NCI-H510A (cell line): ENCODE measurements around the gene CT55.
"Not testable (repeated sequence)": the region's sequence is repeated elsewhere in the genome, so short reads cannot be mapped to it uniquely, and the experiment has no call there.

Experiments used
- DNase-seq: peaks from one replicate; lab custom pipeline; 2025; lab: John Stamatoyannopoulos, UW

The CT55 gene, protein sequence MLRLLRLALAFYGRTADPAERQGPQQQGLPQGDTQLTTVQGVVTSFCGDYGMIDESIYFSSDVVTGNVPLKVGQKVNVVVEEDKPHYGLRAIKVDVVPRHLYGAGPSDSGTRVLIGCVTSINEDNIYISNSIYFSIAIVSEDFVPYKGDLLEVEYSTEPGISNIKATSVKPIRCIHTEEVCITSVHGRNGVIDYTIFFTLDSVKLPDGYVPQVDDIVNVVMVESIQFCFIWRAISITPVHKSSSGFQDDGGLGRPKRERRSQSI

DNA sequence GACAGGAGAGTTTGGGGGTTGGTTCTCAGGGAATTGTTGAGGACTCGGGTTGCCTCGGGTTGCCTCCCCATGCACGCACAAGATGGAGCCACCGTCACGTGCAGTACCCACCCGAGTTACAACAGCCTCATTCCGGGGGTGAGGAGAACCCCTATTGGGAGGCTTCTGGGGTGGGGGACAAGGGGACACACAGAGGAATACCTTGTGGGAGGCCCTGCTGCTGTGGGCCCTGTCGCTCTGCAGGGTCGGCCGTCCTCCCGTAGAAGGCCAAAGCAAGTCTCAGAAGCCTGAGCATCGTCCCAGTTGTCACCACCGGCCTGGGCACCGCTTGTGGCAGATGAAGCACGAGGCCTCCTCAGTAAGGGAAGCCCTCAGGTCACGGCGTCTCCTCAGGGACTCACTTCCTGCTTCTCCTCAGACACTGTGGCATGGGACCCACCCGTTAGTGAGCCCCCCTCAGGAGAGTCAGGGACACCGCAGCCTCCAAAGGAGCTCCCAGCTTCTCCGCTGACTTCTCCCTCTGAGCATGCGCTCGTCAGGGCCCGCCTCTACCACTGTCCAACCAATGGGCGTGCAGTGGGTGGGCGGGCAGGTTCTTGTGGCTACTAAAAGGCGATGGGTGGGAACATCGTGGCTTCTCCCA, at the start of gene CT55:
Gene CT55 (minus strand): TSS at position 522 of the 643 bp plus-strand sequence. CDS start 227 bp downstream, at position 295.
- DNase-seq, result no peak

DNA sequence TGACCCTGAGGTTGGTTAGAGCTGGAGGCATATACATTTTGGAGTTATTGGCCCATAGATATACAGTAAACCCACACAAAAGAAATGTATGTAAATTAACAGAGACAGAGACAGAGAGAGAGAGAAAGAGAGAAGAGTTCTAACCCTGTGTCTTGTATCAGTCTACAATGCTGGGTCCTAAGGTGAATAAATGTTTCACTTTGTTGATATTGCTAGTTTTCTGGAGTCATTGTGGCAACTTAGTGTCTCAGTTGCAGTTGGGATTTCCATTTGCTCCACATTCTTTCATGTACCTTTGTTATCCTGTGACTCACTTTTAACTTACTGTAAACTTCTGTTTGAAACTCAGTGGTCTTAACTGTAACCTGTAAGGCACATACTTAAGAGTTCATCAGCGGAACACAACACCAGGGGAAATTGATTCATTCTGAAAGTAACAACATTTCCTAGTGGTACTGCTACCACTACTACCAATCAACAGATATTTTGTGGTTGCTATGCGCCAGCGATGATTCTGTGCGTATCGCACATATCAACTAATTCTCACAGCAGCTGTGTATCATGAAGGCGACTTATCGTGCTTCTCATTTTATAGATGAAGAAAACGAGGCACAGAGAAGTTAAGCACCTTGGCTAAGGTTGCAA, 42.1 kb upstream of the CT55 start:
- no peak for DNase-seq

DNA sequence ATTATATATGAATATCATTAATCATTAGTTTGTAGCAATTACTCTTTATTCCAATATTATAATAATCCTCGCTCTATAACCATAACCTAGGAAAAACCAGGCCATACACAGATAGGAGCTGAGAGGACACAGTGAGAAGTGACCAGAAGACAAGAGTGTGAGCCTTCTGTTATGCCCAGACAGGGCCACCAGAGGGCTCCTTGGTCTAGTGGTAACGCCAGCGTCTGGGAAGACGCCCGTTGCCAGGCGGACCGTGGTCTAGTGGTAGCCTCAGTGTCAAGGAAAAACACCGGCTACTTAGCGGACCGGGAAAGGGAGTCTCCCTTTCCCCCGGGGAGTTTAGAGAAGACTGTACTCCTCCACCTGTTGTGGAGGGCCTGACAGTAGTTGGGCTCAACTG, 35.2 kb upstream of the CT55 start:
- not testable (repeated sequence) for DNase-seq

DNA sequence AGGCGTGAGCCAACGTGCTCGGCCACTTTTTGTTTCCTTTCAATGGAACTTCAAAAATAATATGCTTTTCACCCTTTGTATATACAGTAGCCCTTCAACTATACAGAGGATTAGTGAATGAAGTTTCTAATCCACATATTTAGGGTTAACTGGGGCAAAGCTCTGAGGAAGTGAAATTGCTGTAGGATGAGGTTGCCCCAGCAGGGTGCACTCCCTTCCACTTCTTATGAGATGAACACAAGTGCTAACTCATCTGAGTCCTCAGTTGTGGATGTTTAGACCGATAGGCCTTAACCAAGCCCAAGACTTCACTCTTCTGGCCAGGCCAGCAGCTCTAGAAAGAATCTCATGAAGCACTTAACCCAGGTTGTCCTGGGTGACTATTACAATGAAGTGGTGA, 29.1 kb upstream of the CT55 start:
- DNase-seq, result no peak

DNA sequence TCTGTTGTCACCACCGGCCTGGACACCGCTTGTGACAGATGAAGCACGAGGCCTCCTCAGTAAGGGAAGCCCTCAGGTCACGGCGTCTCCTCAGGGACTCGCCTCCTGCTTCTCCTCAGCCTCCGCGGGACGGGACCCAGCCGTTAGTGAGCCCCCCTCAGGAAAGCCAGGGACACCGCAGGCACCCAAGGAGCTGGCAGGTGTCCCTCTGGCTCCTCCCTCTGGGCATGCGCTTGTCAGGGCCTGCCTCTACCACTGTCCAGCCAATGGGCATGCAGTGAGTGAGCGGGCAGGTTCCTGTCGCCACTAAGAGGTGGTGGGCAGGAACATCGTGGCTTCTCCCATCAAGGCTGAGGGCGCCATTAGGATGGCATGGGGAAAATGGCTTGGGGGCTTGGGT, 23.5 kb upstream of the CT55 start:
- DNase-seq, result no peak

DNA sequence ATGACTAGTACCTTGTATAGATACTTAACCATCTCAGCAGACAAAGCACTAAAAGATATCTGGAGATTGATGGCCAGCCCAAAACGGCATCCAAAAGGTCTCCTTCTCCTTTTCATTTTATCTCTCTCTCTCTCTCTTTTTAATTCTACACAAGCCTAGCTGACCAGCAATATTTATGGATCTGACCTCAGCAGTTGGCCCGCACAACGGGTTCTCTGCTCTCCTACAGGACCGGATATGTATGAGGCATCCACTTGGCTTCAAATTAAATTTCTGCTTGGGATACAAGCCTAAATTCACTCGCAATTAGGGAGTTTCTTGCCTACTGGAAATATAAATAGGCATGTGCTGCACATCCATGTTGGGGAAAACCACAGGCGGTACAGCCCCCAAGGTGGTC, 22.5 kb upstream of the CT55 start:
- DNase-seq, result no peak

DNA sequence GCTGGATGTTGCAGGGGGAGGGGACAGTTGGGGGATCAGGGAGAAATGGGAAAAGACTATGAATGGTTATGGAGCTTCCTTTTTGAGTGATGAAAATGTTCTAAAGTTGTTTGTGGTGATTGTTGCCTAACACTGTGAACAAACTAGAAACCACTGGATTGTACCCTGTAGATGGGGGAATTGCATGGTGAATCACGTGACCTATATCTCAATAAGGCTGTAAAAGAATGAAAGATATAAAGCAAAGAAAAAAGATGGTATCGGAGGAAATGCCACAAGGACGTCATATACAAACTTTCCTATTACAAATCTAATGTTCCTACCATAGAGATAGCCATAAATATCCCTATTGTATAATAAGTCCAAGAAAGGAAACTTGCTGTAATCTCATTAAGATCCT, 20.6 kb upstream of the CT55 start:
- no peak for DNase-seq

DNA sequence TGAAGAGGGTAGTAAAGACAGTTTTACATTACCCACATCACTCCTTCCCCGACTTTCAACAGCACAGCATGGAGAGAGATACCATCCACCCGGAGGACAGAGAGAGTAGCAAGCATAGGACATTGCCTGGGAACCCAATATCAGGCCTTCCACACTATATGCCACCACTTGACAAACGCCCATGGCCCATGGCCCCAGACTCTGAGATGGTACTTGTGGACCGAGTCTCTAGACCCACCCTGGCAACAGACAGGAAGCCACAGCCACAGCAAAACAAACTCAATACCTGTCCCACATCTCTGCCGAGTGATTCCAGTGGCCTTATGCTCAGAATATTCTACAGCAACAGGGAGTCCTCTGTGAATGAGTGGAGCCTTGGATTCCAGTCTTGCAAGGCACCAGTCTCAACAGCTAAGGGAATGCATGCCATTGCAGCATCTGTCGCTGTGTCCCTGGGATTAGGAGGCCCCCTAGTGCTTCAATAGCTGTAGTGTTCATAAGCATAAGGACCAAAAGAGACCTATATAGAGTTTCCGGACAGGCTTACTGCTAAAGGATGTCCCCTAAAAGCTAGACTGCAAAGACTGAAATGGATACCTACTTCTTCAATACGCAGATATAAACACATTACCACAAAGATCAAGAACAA, 14.7 kb upstream of the CT55 start:
- DNase-seq, result no peak

DNA sequence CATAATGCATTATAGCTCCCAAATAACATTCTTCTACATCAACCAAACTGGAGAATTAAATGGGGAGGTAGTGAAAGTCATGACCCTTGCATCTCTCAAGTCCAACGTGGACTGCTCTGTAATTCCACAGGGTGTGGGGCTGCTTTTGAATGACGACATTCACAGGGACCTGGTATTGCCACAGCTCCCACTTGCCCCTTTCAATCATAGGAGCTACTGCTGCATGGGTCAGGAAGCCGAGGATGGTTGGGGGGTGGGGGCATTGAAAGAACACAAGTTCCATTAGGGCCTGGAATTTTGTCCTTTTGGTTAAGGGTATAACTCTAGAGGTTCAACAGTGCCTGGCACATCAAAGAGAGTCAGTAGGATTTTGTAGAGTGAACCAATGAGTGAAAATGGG, 7.4 kb upstream of the CT55 start:
- DNase-seq, result no peak

DNA sequence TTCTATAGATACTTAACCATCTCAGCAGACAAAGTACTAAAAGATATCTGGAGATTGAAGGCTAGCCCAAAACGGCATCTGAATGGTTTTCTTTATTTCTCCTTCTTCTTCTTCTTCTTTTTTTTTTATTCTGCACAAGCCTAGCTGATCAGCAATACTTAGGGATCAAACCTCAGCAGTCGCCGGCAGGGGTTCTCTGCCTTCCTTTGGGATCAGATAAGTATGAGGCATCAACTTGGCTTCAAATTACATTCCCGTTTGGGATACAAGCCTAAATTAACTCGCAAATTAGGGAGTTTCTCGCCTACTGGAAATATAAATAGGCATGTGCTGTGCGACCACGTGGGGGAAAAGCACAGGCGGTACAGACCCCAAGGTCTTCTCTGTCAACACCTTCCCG, 730 bp downstream of the CT55 start:
- no peak for DNase-seq

DNA sequence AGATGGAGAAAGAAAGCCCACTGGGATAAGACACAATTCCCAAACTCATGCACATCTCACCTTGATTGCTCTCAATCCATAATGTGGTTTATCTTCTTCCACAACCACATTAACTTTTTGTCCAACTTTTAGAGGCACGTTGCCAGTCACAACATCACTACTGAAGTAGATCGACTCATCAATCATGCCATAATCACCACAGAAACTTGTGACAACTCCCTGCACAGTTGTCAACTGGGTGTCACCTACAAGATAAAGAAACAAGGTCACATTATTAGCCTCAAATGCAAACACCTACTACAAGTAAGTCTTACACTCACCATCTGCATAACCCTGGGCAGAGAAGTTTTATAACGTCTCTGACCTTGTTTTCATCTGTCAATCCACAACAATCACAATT, 1.7 kb downstream of the CT55 start:
- not testable (repeated sequence) for DNase-seq

DNA sequence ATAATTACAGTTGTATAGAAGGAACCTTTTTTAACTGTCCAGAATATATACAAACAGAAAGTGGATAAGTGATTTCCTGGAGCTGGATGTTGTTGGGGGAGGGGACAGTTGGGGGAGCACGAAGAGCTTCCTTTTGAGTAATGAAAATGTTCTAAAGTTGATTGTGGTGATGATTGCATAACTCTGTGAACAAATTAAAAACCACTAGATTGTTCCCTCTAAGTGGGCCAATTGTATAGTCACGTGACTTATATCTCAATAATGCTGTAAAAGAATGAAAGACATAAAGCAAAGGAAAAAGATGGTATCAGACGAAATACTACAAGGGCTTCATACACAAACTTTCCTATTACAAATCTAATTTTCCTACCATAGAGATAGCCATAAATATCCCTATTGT, 2.7 kb downstream of the CT55 start:
- DNase-seq, result no peak

DNA sequence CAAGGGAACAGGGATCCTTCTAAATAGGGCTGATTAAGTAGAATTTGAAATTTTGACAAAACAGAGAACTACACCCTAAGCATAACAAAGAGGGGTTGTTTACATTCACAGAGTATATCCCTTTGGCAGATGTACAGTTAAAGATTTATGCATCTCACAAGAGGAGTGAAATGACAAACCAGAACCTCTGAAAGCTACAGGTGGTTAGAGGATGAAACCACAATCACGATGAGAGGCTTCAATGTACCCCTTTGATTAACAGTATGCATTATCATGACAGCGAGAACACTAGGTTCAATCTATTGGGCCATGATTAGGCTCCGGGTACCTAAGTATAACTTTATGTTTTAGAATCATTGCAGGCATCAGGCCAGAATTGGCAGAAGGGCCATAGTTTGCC, 16.5 kb downstream of the CT55 start:
- DNase-seq, result not testable (repeated sequence)

DNA sequence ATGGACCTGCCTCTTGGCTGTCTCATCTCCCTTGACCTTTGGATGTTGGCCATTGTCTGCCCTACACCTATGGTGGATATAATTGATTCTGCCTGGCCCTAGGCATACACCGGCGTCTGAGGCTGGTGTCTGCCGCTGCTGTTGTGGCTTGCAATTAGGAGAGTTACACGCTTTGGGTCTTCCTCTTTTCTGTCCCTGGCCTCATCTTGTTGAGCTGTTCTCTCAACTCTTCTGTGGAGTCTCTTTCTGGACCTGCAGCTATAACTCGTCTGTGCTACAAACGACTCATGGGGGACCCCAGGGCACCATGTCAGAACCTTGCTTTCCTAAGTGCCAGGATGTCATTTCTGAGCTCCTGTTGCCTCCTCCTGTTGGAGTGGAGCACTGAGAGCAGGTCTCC, 45.1 kb downstream of the CT55 start:
- DNase-seq, result not testable (repeated sequence)

DNA sequence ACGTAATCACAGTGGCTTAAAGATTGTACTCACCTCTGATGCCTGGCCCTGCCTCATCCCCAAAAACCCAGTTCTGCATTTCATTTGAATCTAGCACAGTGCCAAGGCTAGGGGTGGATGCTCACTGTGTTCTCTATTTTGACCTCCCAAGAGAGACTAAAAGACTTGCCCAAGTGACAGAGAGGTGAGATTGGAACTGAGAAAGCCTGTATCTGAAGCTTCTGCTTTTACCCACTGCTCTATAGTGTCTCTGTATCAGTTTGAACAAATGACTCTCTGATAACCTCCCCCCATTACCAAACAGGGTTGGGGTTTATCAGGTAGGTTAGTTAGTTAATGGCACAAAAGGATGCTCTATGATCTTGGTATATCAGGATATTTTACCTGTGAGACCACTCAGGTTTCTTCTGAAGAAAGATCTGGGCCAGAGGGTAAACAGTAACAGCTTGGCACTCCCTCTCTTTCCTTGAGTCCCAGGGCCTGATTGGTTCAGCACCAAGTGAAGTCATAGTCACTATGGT, 51.1 kb downstream of the CT55 start, which contains the start of gene ETDB:
Gene ETDB (minus strand): TSS at position 471 of the 521 bp plus-strand sequence. CDS start 1,265 bp downstream, outside the sequence.
- DNase-seq, result not testable (repeated sequence)

DNA sequence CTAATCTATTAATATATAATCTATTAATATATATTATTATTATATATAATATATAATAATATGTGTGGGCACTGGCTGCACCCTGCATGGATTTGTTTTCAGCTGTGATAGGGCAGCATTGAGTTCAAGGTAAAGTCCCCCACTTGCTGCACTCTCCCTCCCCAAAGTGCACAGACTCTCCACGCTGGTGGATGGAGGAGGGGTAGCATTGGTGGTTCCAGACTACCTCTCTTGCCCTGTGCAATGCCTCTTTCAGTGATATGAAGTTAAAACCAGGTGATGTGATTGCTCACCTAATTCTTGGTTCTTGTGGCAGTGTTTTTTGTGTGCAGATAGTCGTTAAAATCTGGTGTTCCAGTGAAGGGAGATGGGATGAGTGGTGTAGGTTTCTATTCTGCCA, 55.1 kb downstream of the CT55 start:
- DNase-seq, result not testable (repeated sequence)

DNA sequence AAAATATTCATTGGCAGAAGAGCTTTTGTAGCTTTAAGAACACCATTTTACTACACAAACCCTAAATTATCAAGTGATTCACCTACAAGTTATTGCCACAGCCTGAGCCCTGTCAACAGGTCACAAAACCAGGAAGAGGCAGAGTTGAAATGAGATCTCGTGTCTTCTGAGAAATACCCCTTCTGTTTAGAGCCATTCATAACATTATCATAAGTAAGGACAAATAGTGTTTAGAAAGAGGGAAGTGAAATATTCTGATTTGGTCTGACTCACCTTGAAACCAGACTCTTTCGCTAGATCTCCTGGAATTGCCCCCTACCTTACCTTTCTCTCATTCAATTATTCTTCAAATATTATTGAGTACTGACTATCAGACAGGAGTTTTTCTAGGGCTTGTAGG, 56.8 kb downstream of the CT55 start:
- DNase-seq, result no peak

DNA sequence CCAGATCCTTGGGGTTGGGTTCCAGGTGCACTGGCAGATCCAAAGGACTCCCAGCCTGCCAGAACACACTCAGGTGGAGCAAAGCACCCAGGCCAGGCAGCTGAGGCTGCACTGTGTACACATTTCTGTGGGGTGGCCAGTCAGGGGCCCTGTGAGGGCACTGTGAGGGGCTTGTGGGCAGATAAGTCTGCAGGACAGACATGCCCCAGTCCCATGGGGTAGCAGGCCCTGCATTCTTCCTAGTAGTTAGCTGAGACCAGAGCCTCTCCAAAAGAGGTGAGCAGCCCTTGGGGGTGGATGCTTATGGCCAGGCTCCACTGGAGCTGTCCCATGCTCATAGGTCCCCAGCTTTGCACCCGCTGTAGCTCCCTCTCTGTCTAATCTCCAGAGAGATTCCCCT, 58.5 kb downstream of the CT55 start:
- no peak for DNase-seq

DNA sequence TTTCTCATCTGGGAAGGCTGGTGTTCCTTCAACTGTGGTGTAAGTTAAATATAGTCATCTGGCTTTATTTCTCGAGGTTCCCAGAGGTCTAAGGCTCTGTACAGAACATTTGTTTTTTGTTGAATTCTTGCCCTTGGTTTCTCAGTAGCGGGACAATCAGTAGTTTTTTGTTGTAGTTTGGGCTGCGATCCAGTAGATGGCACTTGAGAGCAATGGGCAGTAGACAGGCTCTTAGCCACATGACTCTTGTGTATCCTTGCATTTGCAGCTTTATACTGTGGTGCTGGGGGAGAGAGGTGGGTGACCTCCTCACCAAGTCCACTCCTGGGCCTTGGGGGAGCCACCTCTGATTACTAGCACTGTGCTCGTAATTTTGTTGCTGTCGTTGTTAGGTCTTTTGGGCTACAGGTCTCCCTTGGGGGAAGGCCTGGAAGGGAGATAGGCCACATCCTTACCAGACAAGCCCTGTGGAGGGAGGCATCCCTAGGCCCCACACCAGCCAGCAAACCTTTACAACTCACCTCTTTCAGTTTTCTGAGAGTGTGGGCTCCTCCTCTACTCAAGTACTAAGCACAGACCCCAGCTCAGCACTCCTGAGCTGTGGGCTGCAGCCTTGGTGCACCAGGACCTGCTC, 59.0 kb downstream of the CT55 start:
- no peak for DNase-seq

DNA sequence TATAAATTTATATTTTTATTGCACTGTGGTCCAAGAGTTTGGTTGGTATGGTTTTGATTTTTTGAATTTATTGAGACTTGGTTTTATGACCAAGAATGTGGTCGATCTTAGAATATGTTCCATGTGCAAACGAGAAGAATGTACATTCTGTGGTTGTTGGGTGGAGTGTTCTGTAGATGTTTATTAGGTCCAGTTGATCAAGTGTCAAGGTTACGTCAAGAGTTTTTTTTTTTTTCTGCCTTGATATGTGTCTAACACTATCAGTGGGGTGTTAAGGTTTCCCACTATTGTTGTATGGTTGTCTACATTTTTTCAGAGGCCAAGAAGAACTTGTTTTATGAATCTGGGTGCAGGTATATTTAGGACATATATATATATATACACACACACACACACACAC, 61.6 kb downstream of the CT55 start:
- DNase-seq, result no peak
